HCT116 (cell line): ENCODE data around the gene PSG4. TPM values are rescaled to one million over a fixed set of nuclear protein-coding genes. Genes with fewer than 3 reads are reported as not detected.

Source experiments
- ATAC-seq: fragments of 200-7000 bp; cut with Tn5 transposase; 2 replicates; pipeline ENCODE4 v1.9.1; 2020; ENCODE audit warnings: mild to moderate bottlenecking, moderate library complexity
- BruUV-seq: library from RNA; stranded (reverse); fragments of 400-500 nt; replicated peaks from 2 replicates; lab custom pipeline; 2021; lab: Mats Ljungman, UMichigan
- CTCF ChIA-PET: fragments of 300-600 bp; sonication (Branson Sonifier 250); formaldehyde crosslinking; loops from one replicate; lab custom pipeline; 2021; ENCODE audit warnings: antibody characterized with exemption; lab: Charles Lee
- POLR2A ChIA-PET: fragments of 300-600, 350-600 bp; sonication (Branson Sonifier 250); formaldehyde crosslinking; loops from one replicate; lab custom pipeline; 2021; ENCODE audit warnings: antibody characterized with exemption; lab: Charles Lee
- RAD21 ChIA-PET, 2 experiments: fragments of 300-600 bp; sonication (Branson Sonifier 250); formaldehyde crosslinking; loops; one replicate each; lab custom pipeline; 2023; ENCODE audit warnings: low total read pairs in 2 of 2; ENCODE audit not compliant: uncharacterized antibody in 2 of 2, unreplicated experiment in 2 of 2, low non-redundant PET in 1 of 2; lab: Charles Lee
- DNase-seq: peaks from one replicate; pipeline ENCODE4 v3.0.0-alpha.2; 2010; ENCODE audit warnings: low read depth, low spot score
- H2AFZ ChIP-seq: fragments of 200-600 bp; shearing (Covaris generic), sonication (generic); 2 replicates; pipeline ENCODE4 v1.6.1; 2017; ENCODE audit warnings: low read depth, mixed run types, mixed read lengths, antibody characterized with exemption, low read length; ENCODE audit not compliant: poor library complexity, severe bottlenecking
- H3K27ac ChIP-seq: 2 replicates; pipeline ENCODE4 v1.5.1; 2012; ENCODE audit warnings: low read depth, low read length
- H3K27me3 ChIP-seq: fragments of 200-600 bp; sonication (generic); 2 replicates; pipeline ENCODE4 v1.6.1; 2016; ENCODE audit warnings: mixed run types, low read length, mixed read lengths; ENCODE audit not compliant: insufficient read depth
- H3K36me3 ChIP-seq, 2 experiments: fragments of 200-500 bp in 1 of 2; fragments of 200-600 bp in 1 of 2; sonication (Bioruptor generic) in 1 of 2; sonication (generic) in 1 of 2; 2 replicates each; pipeline versions ENCODE4 v1.5.1 to v1.6.1; 2014 to 2016; ENCODE audit warnings: low read length in 2 of 2, inconsistent platforms in 1 of 2, mixed read lengths in 1 of 2, mixed run types in 1 of 2; ENCODE audit not compliant: insufficient read depth in 2 of 2, control insufficient read depth in 1 of 2
- H3K4me1 ChIP-seq, 2 experiments: fragments of 200-600 bp in 1 of 2; sonication (generic) in 1 of 2; 2 replicates each; pipeline versions ENCODE4 v1.5.1 to v1.6.1; 2012 to 2017; ENCODE audit warnings: low read length in 2 of 2, inconsistent platforms in 1 of 2, mild to moderate bottlenecking in 1 of 2, mixed read lengths in 1 of 2, mixed run types in 1 of 2, moderate library complexity in 1 of 2; ENCODE audit not compliant: insufficient read depth in 2 of 2, control insufficient read depth in 1 of 2
- H3K4me2 ChIP-seq: fragments of 200-600 bp; sonication (generic); 2 replicates; pipeline ENCODE4 v1.6.1; 2017; ENCODE audit warnings: mixed run types, low read length, mixed read lengths
- H3K4me3 ChIP-seq, 2 experiments: fragments of 200-600 bp in 1 of 2; sonication (generic) in 1 of 2; replicated peaks in 1 of 2; 2 replicates each; pipeline ENCODE4 v1.5.1; 2011 to 2016; ENCODE audit warnings: low read length in 2 of 2, control low read depth in 1 of 2, low read depth in 1 of 2, mild to moderate bottlenecking in 1 of 2, mixed read lengths in 1 of 2, mixed run types in 1 of 2
- H3K79me2 ChIP-seq: fragments of 200-600 bp; sonication (generic); 2 replicates; pipeline ENCODE4 v1.6.1; 2017; ENCODE audit warnings: mild to moderate bottlenecking, mixed run types, low read length, moderate library complexity, mixed read lengths; ENCODE audit not compliant: insufficient read depth
- H3K9ac ChIP-seq: fragments of 200-600 bp; sonication (generic); 2 replicates; pipeline ENCODE4 v1.6.1; 2016; ENCODE audit warnings: low read length, mixed read lengths
- H3K9me2 ChIP-seq: fragments of 200-600 bp; sonication (generic), shearing (Covaris generic); 2 replicates; pipeline ENCODE4 v1.6.1; 2017; ENCODE audit warnings: mixed run types, mild to moderate bottlenecking, moderate library complexity; ENCODE audit not compliant: insufficient read depth
- H3K9me3 ChIP-seq, 2 experiments: fragments of 200-500 bp in 1 of 2; fragments of 200-600 bp in 1 of 2; sonication (Bioruptor generic) in 1 of 2; sonication (generic) in 1 of 2; 2 replicates each; pipeline ENCODE4 v1.6.1; 2014 to 2017; ENCODE audit warnings: low read length in 2 of 2, mixed read lengths in 2 of 2, inconsistent platforms in 1 of 2, low read depth in 1 of 2, mild to moderate bottlenecking in 1 of 2, mixed run types in 1 of 2, moderate library complexity in 1 of 2; ENCODE audit not compliant: control insufficient read depth in 1 of 2, insufficient read depth in 1 of 2
- H4K20me1 ChIP-seq: fragments of 200-600 bp; sonication (generic), shearing (Covaris generic); 2 replicates; pipeline ENCODE4 v1.6.1; 2017; ENCODE audit warnings: mixed run types, mild to moderate bottlenecking, moderate library complexity; ENCODE audit not compliant: insufficient read depth
- CEBPB ChIP-seq: IDR thresholded peaks from 2 replicates; pipeline ENCODE4 v1.6.1; 2012; ENCODE audit warnings: low read depth
- EGR1 ChIP-seq: IDR thresholded peaks from 2 replicates; pipeline ENCODE4 v1.6.1; 2012; ENCODE audit warnings: low read depth
- ELF1 ChIP-seq: IDR thresholded peaks from 2 replicates; pipeline ENCODE4 v1.6.1; 2012; ENCODE audit warnings: low read depth, borderline replicate concordance
- EZH2 ChIP-seq: fragments of 200-600 bp; sonication (generic); IDR thresholded peaks from 2 replicates; pipeline ENCODE4 v1.6.1; 2017; ENCODE audit warnings: antibody characterized with exemption, mixed run types
- FOSL1 ChIP-seq: IDR thresholded peaks from 2 replicates; pipeline ENCODE4 v1.6.1; 2012; ENCODE audit warnings: low read depth
- JUND ChIP-seq: IDR thresholded peaks from 2 replicates; pipeline ENCODE4 v1.6.1; 2012
- POLR2A ChIP-seq: IDR thresholded peaks from 2 replicates; pipeline ENCODE4 v1.7.0; 2011; ENCODE audit warnings: borderline replicate concordance; ENCODE audit not compliant: insufficient read depth, insufficient read length; ENCODE audit errors: extremely low read depth
- POLR2AphosphoS5 ChIP-seq: IDR thresholded peaks from 2 replicates; pipeline ENCODE4 v1.6.1; 2011; ENCODE audit warnings: mild to moderate bottlenecking, low read depth, low read length, moderate library complexity
- SIN3A ChIP-seq: IDR thresholded peaks from 2 replicates; pipeline ENCODE4 v1.6.1; 2012; ENCODE audit warnings: low read depth
- SP1 ChIP-seq: IDR thresholded peaks from 2 replicates; pipeline ENCODE4 v1.6.1; 2012; ENCODE audit warnings: low read depth
- SRF ChIP-seq: IDR thresholded peaks from 2 replicates; pipeline ENCODE4 v1.6.1; 2012; ENCODE audit warnings: low read depth
- TCF7L2 ChIP-seq: IDR thresholded peaks from 2 replicates; pipeline ENCODE4 v1.7.0; 2011; ENCODE audit warnings: borderline replicate concordance, inconsistent platforms; ENCODE audit not compliant: insufficient read depth, insufficient read length; ENCODE audit errors: extremely low read depth
- ZFX ChIP-seq: fragments of 450-650 bp; IDR thresholded peaks from 2 replicates; pipeline ENCODE4 v1.6.1; 2017
- ZNF274 ChIP-seq: fragments of 200-500 bp; sonication (Bioruptor generic); IDR thresholded peaks from 2 replicates; pipeline ENCODE4 v1.6.1; 2014; ENCODE audit warnings: mild to moderate bottlenecking, low read depth, low read length, inconsistent platforms
- intact Hi-C: fragments of 100-400 bp; cut with micrococcal nuclease; formaldehyde crosslinking; loops from 2 replicates; pipeline ENCODE4 v1.10.0; 2022
- total RNA-seq: library from RNA; stranded (reverse); gene quantifications from one replicate; pipeline ENCODE4 v1.2.1, GENCODE V29; 2021; ENCODE audit not compliant: unreplicated experiment
- TF ChIP-seq, protein P1 (sequence below): IDR thresholded peaks from 2 replicates; pipeline ENCODE4 v1.6.1; 2012; ENCODE audit warnings: low read depth
- TF ChIP-seq, protein P2 (sequence below): IDR thresholded peaks from 2 replicates; pipeline ENCODE4 v1.6.1; 2011; ENCODE audit warnings: mild to moderate bottlenecking, low read length, moderate library complexity; ENCODE audit not compliant: insufficient replicate concordance; ENCODE audit errors: extremely low read depth
- TF ChIP-seq, protein P3 (sequence below), 3 experiments: fragments of 200-600 bp in 1 of 3; sonication (generic) in 1 of 3; IDR thresholded peaks in 2 of 3; conservative IDR thresholded peaks in 1 of 3; 2 replicates each; pipeline ENCODE4 v1.5.1; 2012 to 2017; ENCODE audit warnings: low read depth in 2 of 3, low read length in 2 of 3, antibody characterized with exemption in 1 of 3, borderline replicate concordance in 1 of 3, control low read depth in 1 of 3, mild to moderate bottlenecking in 1 of 3, mixed read lengths in 1 of 3, mixed run types in 1 of 3, moderate library complexity in 1 of 3; ENCODE audit not compliant: insufficient read depth in 1 of 3
- TF ChIP-seq, protein P4 (sequence below): IDR thresholded peaks from 2 replicates; pipeline ENCODE4 v1.6.1; 2012
- TF ChIP-seq, protein P5 (sequence below): IDR thresholded peaks from 2 replicates; pipeline ENCODE4 v1.6.1; 2012

PSG4 gene
- total RNA-seq, 1 experiment from 2014 or later: not detected

DNA sequence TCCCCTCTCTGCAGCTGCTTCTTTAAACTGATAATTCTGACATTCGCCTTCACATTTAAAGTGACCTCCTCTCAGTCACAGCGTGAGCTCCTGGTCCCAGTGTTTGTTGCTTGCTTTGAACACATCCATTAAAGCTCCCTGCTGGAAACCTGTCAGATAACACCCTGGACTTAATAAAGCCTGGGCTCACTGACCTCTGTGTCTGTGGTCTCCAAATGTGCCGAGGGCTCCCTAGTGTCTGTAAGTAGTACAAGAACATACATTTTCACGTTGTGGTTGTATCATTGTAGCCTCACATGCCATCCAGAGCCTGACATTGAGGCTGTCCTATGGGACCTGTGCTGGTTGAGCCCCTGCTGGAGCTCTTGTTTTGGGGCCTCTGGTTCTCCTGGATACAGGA lies 2.6 kb upstream of the PSG4 start:
- Histone ChIP-seq H3K4me3 (no peak overlapping the region), H4K20me1 (no peaks in the 10 kb centered on the region), H3K27ac (no peak overlapping the region), H3K4me2 (no peak overlapping the region), H3K36me3 (no peaks in the 10 kb centered on the region), H3K4me1 (no peaks in the 10 kb centered on the region), H2AFZ (no peak overlapping the region), H3K79me2 (no peaks in the 10 kb centered on the region), H3K9me3 (no peaks in the 10 kb centered on the region), H3K9me2 (no peaks in the 10 kb centered on the region), H3K27me3 (no peaks in the 10 kb centered on the region), H3K9ac (no peak overlapping the region)
- CTCF ChIA-PET: interaction anchor here (1.3 kb wide), 1 partner anchor 106 kb away, joined by 3 read pairs; no protein-coding TSS in a partner anchor
- TF ChIP-seq, protein P1, sequence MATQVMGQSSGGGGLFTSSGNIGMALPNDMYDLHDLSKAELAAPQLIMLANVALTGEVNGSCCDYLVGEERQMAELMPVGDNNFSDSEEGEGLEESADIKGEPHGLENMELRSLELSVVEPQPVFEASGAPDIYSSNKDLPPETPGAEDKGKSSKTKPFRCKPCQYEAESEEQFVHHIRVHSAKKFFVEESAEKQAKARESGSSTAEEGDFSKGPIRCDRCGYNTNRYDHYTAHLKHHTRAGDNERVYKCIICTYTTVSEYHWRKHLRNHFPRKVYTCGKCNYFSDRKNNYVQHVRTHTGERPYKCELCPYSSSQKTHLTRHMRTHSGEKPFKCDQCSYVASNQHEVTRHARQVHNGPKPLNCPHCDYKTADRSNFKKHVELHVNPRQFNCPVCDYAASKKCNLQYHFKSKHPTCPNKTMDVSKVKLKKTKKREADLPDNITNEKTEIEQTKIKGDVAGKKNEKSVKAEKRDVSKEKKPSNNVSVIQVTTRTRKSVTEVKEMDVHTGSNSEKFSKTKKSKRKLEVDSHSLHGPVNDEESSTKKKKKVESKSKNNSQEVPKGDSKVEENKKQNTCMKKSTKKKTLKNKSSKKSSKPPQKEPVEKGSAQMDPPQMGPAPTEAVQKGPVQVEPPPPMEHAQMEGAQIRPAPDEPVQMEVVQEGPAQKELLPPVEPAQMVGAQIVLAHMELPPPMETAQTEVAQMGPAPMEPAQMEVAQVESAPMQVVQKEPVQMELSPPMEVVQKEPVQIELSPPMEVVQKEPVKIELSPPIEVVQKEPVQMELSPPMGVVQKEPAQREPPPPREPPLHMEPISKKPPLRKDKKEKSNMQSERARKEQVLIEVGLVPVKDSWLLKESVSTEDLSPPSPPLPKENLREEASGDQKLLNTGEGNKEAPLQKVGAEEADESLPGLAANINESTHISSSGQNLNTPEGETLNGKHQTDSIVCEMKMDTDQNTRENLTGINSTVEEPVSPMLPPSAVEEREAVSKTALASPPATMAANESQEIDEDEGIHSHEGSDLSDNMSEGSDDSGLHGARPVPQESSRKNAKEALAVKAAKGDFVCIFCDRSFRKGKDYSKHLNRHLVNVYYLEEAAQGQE: no peak
- no peak for TF ChIP-seq ZFX
- TF ChIP-seq CEBPB: no peak
- TF ChIP-seq TCF7L2: no peak
- no peak for TF ChIP-seq EGR1
- no peak for TF ChIP-seq POLR2AphosphoS5
- no peak for TF ChIP-seq SIN3A
- TF ChIP-seq, protein P2, sequence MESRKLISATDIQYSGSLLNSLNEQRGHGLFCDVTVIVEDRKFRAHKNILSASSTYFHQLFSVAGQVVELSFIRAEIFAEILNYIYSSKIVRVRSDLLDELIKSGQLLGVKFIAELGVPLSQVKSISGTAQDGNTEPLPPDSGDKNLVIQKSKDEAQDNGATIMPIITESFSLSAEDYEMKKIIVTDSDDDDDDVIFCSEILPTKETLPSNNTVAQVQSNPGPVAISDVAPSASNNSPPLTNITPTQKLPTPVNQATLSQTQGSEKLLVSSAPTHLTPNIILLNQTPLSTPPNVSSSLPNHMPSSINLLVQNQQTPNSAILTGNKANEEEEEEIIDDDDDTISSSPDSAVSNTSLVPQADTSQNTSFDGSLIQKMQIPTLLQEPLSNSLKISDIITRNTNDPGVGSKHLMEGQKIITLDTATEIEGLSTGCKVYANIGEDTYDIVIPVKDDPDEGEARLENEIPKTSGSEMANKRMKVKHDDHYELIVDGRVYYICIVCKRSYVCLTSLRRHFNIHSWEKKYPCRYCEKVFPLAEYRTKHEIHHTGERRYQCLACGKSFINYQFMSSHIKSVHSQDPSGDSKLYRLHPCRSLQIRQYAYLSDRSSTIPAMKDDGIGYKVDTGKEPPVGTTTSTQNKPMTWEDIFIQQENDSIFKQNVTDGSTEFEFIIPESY: no peak
- no peak for TF ChIP-seq POLR2A
- TF ChIP-seq, protein P3, sequence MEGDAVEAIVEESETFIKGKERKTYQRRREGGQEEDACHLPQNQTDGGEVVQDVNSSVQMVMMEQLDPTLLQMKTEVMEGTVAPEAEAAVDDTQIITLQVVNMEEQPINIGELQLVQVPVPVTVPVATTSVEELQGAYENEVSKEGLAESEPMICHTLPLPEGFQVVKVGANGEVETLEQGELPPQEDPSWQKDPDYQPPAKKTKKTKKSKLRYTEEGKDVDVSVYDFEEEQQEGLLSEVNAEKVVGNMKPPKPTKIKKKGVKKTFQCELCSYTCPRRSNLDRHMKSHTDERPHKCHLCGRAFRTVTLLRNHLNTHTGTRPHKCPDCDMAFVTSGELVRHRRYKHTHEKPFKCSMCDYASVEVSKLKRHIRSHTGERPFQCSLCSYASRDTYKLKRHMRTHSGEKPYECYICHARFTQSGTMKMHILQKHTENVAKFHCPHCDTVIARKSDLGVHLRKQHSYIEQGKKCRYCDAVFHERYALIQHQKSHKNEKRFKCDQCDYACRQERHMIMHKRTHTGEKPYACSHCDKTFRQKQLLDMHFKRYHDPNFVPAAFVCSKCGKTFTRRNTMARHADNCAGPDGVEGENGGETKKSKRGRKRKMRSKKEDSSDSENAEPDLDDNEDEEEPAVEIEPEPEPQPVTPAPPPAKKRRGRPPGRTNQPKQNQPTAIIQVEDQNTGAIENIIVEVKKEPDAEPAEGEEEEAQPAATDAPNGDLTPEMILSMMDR (IDR thresholded peaks at IDR 0.05 in 2 of 3, conservative IDR thresholded peaks at IDR 0.05 in 1 of 3; ENCODE audit: borderline replicate concordance in 1 of 3, insufficient read depth in 1 of 3, low read depth in 2 of 3, low read length in 2 of 3): no peak
- no peak for TF ChIP-seq JUND
- no peak for TF ChIP-seq SP1
- no peak for TF ChIP-seq SRF
- no peak for TF ChIP-seq ZNF274
- TF ChIP-seq, protein P4, sequence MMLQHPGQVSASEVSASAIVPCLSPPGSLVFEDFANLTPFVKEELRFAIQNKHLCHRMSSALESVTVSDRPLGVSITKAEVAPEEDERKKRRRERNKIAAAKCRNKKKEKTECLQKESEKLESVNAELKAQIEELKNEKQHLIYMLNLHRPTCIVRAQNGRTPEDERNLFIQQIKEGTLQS: no peak
- no peak for TF ChIP-seq EZH2
- TF ChIP-seq FOSL1: no peak
- TF ChIP-seq ELF1: no peak
- TF ChIP-seq, protein P5, sequence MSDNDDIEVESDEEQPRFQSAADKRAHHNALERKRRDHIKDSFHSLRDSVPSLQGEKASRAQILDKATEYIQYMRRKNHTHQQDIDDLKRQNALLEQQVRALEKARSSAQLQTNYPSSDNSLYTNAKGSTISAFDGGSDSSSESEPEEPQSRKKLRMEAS: no peak
- DNase-seq (no peak), ATAC-seq (no peak)
- RAD21 ChIA-PET: no interaction called here
- no TSS peak for BruUV-seq
- intact Hi-C loops: loop anchor here (5.0 kb wide), 1 partner anchor 106 kb away; no protein-coding TSS in a partner anchor
- POLR2A ChIA-PET: no interaction called here
